Cardiac septum (tissue), 1 donor: Measurements from ENCODE around the gene GTF2H1. TPM values are rescaled to one million over a fixed set of nuclear protein-coding genes. Genes with fewer than 3 reads are reported as not detected.
"Not testable (repeated sequence)": the region's sequence is repeated elsewhere in the genome, so short reads cannot be mapped to it uniquely, and the experiment has no call there.

Source experiments
- DNase-seq: peaks from one replicate; pipeline ENCODE4 v3.0.0-alpha.2; 2020; ENCODE audit warnings: low spot score
- intact Hi-C: fragments of 100-400 bp; cut with DNase I; formaldehyde crosslinking; loops from one replicate; pipeline ENCODE4 v1.14.0; 2022
- microRNA-seq: library from miRNA; unstranded; fragments of <30 nt; microRNA quantifications from one replicate; pipeline ENCODE4 v1.2.0, GENCODE V29; 2020
- total RNA-seq: library from RNA; stranded (reverse); fragmentation: NEBNext Ultra II Directional; extraction: Animal tissue kit (Norgen Biotek cat#: 25700); gene quantifications from one replicate; pipeline ENCODE4 v1.2.1, GENCODE V29; 2021
- donor health status: DM: no; HTN: no; CAD: no.

GTF2H1 gene
- total RNA-seq, 1 donor from 2014 or later: 23.6 TPM

DNA sequence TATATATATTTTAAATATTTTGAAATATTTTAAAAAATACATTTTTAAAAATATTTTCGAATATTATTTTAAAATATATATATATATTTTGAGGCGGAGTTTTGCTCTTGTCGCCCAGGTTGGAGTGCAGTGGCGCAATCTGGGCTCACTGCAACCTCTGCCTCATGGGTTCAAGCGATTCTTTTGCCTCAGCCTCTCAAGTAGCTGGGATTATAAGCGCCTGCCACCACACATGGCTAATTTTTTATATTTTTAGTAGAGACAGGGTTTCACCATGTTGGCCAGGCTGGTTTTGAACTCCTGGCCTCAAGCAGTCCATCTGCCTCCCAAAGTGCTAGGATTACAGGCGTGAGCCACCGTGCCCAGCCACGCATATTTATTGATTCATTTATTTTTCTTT is 78.7 kb downstream of the GTF2H1 start:
- intact Hi-C loops, DNase-seq: not testable (repeated sequence)

DNA sequence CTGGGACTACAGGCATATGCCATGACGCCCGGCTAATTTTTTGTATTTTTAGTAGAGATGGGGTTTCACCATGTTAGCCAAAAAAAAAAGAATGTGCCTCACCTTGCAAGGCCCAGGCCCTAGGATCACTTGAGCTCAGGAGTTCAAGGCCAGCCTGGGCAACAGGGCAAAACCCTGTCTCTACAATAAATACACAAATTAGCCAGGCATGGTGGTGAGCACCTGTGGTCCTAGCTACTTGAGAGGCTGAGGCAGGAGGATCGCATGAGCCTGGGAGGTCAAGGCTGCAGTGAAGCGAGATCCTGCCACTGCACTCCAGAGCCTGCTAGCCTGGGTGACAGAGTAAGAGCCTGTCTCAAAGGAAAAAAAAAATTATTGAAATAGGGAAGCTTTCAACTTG is 81.7 kb downstream of the GTF2H1 start:
- intact Hi-C loops: no loop called here
- DNase-seq: no peak

DNA sequence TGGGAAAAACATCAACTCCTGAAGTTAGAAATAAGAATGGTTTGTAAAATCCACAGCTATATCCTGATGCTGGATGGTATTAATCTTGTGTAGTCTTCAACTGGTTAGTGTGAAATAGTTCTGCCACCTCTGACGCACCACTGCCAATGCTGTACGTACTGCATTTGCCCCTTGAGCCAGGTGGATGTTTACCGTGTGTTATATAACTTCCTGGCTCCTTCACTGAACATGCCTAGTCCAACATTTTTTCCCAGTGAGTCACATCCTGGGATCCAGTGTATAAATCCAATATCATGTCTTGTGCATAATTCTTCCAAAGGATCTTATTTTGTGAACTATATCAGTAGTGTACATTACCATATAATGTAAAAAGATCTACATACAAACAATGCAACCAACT is 85.0 kb downstream of the GTF2H1 start:
- intact Hi-C loops, DNase-seq: not testable (repeated sequence)

DNA sequence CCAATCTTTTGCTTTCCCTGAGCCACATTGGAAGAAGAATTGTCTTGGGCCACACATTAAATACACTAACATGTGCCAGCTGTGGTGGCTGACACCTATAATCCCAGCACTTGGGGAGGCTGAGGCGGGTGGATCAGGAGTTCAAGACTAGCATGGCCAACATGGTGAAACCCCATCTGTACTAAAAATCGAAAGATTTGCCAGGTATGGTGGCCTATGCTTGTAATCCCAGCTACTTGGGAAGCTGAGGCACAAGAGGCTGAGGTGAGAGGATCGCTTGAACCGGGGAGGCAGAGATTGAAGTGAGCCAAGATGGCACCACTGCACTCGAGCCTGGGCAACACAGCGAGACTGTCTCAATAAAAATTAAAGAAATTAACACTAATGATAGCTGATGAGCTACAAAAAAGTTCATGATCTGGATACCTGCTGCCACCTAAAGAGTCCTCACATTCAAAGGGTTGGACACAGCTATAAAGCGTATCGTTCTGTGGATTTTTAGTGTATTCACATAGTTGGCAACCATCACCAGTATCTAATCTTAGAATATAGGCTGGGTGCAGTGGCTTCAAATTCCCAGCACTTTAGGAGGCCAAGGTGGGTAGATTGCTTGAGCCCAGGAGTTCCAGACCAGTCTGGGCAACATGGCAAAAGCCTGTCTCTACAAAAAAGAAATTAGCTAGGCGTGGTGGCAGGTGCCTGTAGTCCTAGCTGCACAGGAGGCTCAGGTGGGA is 86.4 kb downstream of the GTF2H1 start:
- no peak for DNase-seq
- intact Hi-C loops: no loop called here

DNA sequence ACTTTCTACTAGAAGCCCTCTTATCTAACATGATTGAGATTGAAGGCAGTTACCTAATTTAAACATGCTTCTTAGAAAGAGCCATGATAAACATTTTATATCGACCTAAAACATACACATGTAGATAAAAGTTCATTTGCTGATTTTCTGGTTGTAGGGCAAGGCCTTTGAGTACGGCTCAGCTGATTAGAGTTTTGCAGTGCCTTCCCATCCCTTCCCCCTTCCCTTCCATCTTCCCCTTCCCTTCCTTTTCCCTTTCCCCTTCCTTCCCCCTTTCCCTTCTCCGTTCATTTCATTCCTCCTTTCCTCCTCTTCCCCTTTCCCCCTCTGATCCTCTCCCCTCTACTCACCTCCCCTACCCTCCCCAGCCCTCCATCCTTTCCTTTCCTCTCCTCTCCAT is 94.1 kb downstream of the GTF2H1 start:
- intact Hi-C loops: no loop called here

More for the DNA sequence above, 94.1 kb downstream of the GTF2H1 start:
- DNase-seq: no peak

Small RNA genes within 50 kb of the gene (microRNA-seq; reads per million reads assigned to microRNA genes)
- not detected for gene MIR3159

Other genes starting within 250 kb of the GTF2H1 start
- 9.3 TPM for gene SAAL1, start 216.5 kb upstream of the GTF2H1 start, total RNA-seq
- gene MRGPRX3, start 190.0 kb upstream of the GTF2H1 start, total RNA-seq: not detected
- gene MRGPRX4, start 149.7 kb upstream of the GTF2H1 start, total RNA-seq: not detected
- gene SAA4, start 85.8 kb upstream of the GTF2H1 start, total RNA-seq: not detected
- 0.48 TPM for gene SAA2, start 73.9 kb upstream of the GTF2H1 start, total RNA-seq
- gene SAA1, start 56.3 kb upstream of the GTF2H1 start, total RNA-seq: 1.5 TPM
- gene HPS5, start 427 bp upstream of the GTF2H1 start, total RNA-seq: 11.2 TPM
- 329 TPM for gene LDHA, start 72.0 kb downstream of the GTF2H1 start, total RNA-seq
- gene LDHC, start 89.8 kb downstream of the GTF2H1 start, total RNA-seq: 1.2 TPM
- gene LDHAL6A, start 133.3 kb downstream of the GTF2H1 start, total RNA-seq: not detected
- 62.8 TPM for gene TSG101, start 204.4 kb downstream of the GTF2H1 start, total RNA-seq